ENCODE measurements around the gene DHCR7. TPM values are rescaled to one million over a fixed set of nuclear protein-coding genes. Genes with fewer than 3 reads are reported as not detected.

Gene DHCR7
- total and polyA plus RNA-seq, 2 donors (not counting 1 experiment from before 2014, with no cell fraction given), result 6.9 to 15.3 TPM

DNA sequence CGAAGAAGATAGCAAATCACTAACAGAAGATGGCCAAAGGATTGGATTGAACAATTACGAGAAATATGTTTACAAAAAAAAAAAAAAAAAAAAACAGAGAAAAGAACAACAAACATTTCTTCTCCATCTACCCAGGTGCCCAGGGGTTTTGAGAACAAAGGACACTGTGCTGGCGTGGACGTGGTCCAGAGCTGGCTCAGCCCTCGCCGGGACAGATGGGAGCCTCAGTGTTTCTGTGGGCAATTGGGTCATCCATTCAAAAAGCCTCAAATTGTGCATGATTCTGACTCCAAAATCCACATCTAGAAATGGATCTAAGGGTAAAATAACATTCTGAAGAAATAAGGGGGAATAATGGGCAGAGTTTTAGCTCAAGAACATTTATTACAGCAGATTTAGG lies 63.1 kb downstream of the DHCR7 start:
- Histone ChIP-seq H3K4me1 (ENCODE audit: control insufficient read depth in 2 of 2, insufficient read depth in 2 of 2, low read length in 2 of 2) (peaks cover 59 to 66% of the 10 kb centered on the region in 2 donors), H3K4me2 (replicated peaks; ENCODE audit: low read depth, low read length, poor library complexity, severe bottlenecking) (no peak overlapping the region), H3K9me3 (ENCODE audit: control extremely low read depth in 1 of 3, control insufficient read depth in 2 of 3, insufficient read depth in 1 of 3, low read length in 2 of 3) (peaks cover 0 to 24% (median 6%) of the 10 kb centered on the region in 3 donors), H2AFZ (ENCODE audit: insufficient read depth, low read depth, low read length, poor library complexity, severe bottlenecking) (no peak overlapping the region), H4K20me1 (ENCODE audit: control insufficient read depth, insufficient read depth, low read length, poor library complexity, severe bottlenecking) (no peaks in the 10 kb centered on the region), H3K9ac (ENCODE audit: low read length) (no peak overlapping the region), H3K27ac (ENCODE audit: low read length in 2 of 2) (no peak overlapping the region), H3K36me3 (replicated peaks in 1 of 2; ENCODE audit: control extremely low read depth in 1 of 2, control insufficient read depth in 1 of 2, extremely low read depth in 1 of 2, insufficient read depth in 2 of 2, low read length in 1 of 2) (no peaks in the 10 kb centered on the region), H3K79me2 (ENCODE audit: control insufficient read depth, insufficient read depth, low read length) (no peaks in the 10 kb centered on the region), H3K4me3 (ENCODE audit: control extremely low read depth in 1 of 5, extremely low read depth in 1 of 5, insufficient read depth in 1 of 5, low read depth in 2 of 5, low read length in 4 of 5) (no peak overlapping the region), H3K27me3 (replicated peaks in 1 of 4; ENCODE audit: control extremely low read depth in 1 of 4, control insufficient read depth in 3 of 4, insufficient read depth in 4 of 4, low read length in 3 of 4) (no peaks in the 10 kb centered on the region)
- H3K27ac Mint-ChIP-seq, result no peak overlapping the region
- intact Hi-C loops (cut with micrococcal nuclease), result no loop called here
- TF ChIP-seq EZH2 (IDR thresholded peaks at IDR 0.05; ENCODE audit: borderline replicate concordance, insufficient read depth, low read depth, low read length, poor library complexity, severe bottlenecking), result no peak
- H3K27me3 Mint-ChIP-seq, result peaks cover 6% of the 10 kb centered on the region
- POLR2A ChIA-PET, result no interaction called here
- no peak overlapping the region for H3K4me3 Mint-ChIP-seq
- WGBS (ENCODE audit: insufficient coverage), result 90% methylated on average over 2 of the region's 6 CpGs
- peaks cover 60% of the 10 kb centered on the region for H3K4me1 Mint-ChIP-seq
- no peak for DNase-seq
- peaks cover 2% of the 10 kb centered on the region for H3K9me3 Mint-ChIP-seq (ENCODE audit: insufficient read depth)
- CTCF ChIA-PET, result interaction anchor here (1.8 kb wide), 1 partner anchor 11 kb away, joined by 5 read pairs; no protein-coding TSS in a partner anchor
- ATAC-seq (ENCODE audit: low read depth), result no peak

DNA sequence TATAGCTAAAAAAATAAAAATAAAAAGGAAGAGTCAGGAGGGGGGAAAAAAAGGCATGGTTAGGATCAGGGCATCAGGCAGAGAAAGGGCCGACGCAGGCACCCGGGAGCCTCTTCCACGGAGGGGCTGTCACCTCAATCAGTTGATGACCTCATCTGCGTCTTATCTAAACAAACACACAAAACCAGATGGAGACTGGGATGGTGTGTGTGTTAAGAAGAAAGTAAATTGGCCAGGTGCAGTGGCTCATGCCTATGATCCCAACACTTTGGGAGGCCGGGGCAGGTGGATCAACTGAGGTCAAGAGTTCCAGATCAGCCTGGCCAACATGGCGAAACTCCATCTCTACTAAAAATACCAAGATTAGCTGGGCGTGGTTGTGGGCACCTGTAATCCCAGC lies 63.6 kb downstream of the DHCR7 start:
- no peak overlapping the region for H3K4me3 Mint-ChIP-seq
- no peak overlapping the region for H3K27ac ChIP-seq (ENCODE audit: low read length in 2 of 2)
- no peak overlapping the region for H3K4me3 ChIP-seq (ENCODE audit: control extremely low read depth in 1 of 5, extremely low read depth in 1 of 5, insufficient read depth in 1 of 5, low read depth in 2 of 5, low read length in 4 of 5)
- peaks cover 64% of the 10 kb centered on the region for H3K4me1 Mint-ChIP-seq
- no peak overlapping the region for H3K9ac ChIP-seq (ENCODE audit: low read length)
- H2AFZ ChIP-seq (ENCODE audit: insufficient read depth, low read depth, low read length, poor library complexity, severe bottlenecking), result no peak overlapping the region
- TF ChIP-seq, protein P1, sequence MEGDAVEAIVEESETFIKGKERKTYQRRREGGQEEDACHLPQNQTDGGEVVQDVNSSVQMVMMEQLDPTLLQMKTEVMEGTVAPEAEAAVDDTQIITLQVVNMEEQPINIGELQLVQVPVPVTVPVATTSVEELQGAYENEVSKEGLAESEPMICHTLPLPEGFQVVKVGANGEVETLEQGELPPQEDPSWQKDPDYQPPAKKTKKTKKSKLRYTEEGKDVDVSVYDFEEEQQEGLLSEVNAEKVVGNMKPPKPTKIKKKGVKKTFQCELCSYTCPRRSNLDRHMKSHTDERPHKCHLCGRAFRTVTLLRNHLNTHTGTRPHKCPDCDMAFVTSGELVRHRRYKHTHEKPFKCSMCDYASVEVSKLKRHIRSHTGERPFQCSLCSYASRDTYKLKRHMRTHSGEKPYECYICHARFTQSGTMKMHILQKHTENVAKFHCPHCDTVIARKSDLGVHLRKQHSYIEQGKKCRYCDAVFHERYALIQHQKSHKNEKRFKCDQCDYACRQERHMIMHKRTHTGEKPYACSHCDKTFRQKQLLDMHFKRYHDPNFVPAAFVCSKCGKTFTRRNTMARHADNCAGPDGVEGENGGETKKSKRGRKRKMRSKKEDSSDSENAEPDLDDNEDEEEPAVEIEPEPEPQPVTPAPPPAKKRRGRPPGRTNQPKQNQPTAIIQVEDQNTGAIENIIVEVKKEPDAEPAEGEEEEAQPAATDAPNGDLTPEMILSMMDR (IDR thresholded peaks at IDR 0.05), result no peak
- TF ChIP-seq EZH2 (IDR thresholded peaks at IDR 0.05; ENCODE audit: borderline replicate concordance, insufficient read depth, low read depth, low read length, poor library complexity, severe bottlenecking), result no peak
- H3K79me2 ChIP-seq (ENCODE audit: control insufficient read depth, insufficient read depth, low read length), result no peaks in the 10 kb centered on the region
- H3K27ac Mint-ChIP-seq, result peak overlapping the region; percentile 26
- peaks cover 6% of the 10 kb centered on the region for H3K27me3 Mint-ChIP-seq
- H3K36me3 ChIP-seq (replicated peaks in 1 of 2; ENCODE audit: control extremely low read depth in 1 of 2, control insufficient read depth in 1 of 2, extremely low read depth in 1 of 2, insufficient read depth in 2 of 2, low read length in 1 of 2), result no peaks in the 10 kb centered on the region
- no peak overlapping the region for H3K4me2 ChIP-seq (replicated peaks; ENCODE audit: low read depth, low read length, poor library complexity, severe bottlenecking)
- DNase-seq (no peak), ATAC-seq (ENCODE audit: low read depth) (no peak)
- H3K4me1 ChIP-seq (ENCODE audit: control insufficient read depth in 2 of 2, insufficient read depth in 2 of 2, low read length in 2 of 2), result peaks cover 64 to 71% of the 10 kb centered on the region in 2 donors
- no peaks in the 10 kb centered on the region for H4K20me1 ChIP-seq (ENCODE audit: control insufficient read depth, insufficient read depth, low read length, poor library complexity, severe bottlenecking)
- CTCF ChIA-PET, result interaction anchor here (1.8 kb wide), 1 partner anchor 11 kb away, joined by 5 read pairs; no protein-coding TSS in a partner anchor
- peaks cover 2% of the 10 kb centered on the region for H3K9me3 Mint-ChIP-seq (ENCODE audit: insufficient read depth)
- POLR2A ChIA-PET, result interaction anchor here (0.5 kb wide), 1 partner anchor 821 kb away, joined by 5 read pairs; no protein-coding TSS in a partner anchor
- intact Hi-C loops (cut with micrococcal nuclease), result no loop called here
- H3K27me3 ChIP-seq (replicated peaks in 1 of 4; ENCODE audit: control extremely low read depth in 1 of 4, control insufficient read depth in 3 of 4, insufficient read depth in 4 of 4, low read length in 3 of 4), result no peaks in the 10 kb centered on the region
- H3K9me3 ChIP-seq (ENCODE audit: control extremely low read depth in 1 of 3, control insufficient read depth in 2 of 3, insufficient read depth in 1 of 3, low read length in 2 of 3), result peaks cover 0 to 24% (median 6%) of the 10 kb centered on the region in 3 donors
- 100% methylated on average over 1 of the region's 8 CpGs for WGBS (ENCODE audit: insufficient coverage)

Small RNAs within 50 kb of the gene (small RNA-seq; reads per million reads assigned to genes)
- not detected for gene MIR6754 (ENCODE audit: insufficient read length, low read depth, low replicate concordance)

Other genes starting within 250 kb of the DHCR7 start
- 0.07 and 0.19 TPM in 2 replicates for gene SHANK2, start 195.8 kb downstream of the DHCR7 start, total RNA-seq
- gene SHANK2, start 195.8 kb downstream of the DHCR7 start, polyA plus RNA-seq, result 0.28 TPM in 1 of 2 replicates, not detected in the other
- gene NADSYN1, start 4.8 kb upstream of the DHCR7 start, total RNA-seq, result 222 and 223 TPM in 2 replicates
- 146 and 153 TPM in 2 replicates for gene NADSYN1, start 4.8 kb upstream of the DHCR7 start, polyA plus RNA-seq
- gene KRTAP5-7, start 78.9 kb upstream of the DHCR7 start, total RNA-seq, result 0.59 and 0.70 TPM in 2 replicates
- gene KRTAP5-7, start 78.9 kb upstream of the DHCR7 start, polyA plus RNA-seq, result 0.10 and 0.17 TPM in 2 replicates
- 0.49 TPM in 1 of 2 replicates, not detected in the other for gene KRTAP5-8, start 89.6 kb upstream of the DHCR7 start, total RNA-seq
- gene KRTAP5-8, start 89.6 kb upstream of the DHCR7 start, polyA plus RNA-seq, result 0.10 and 0.26 TPM in 2 replicates
- gene KRTAP5-9, start 100.0 kb upstream of the DHCR7 start, total RNA-seq, result 0.34 TPM in 1 of 2 replicates, not detected in the other
- 0.69 and 0.95 TPM in 2 replicates for gene KRTAP5-9, start 100.0 kb upstream of the DHCR7 start, polyA plus RNA-seq
- gene KRTAP5-10, start 117.2 kb upstream of the DHCR7 start, total RNA-seq, result 0.27 TPM in 1 of 2 replicates, not detected in the other
- gene KRTAP5-10, start 117.2 kb upstream of the DHCR7 start, polyA plus RNA-seq, result 0.19 TPM in 1 of 2 replicates, not detected in the other
- not detected in 2 replicates for gene KRTAP5-11, start 134.5 kb upstream of the DHCR7 start, total RNA-seq
- not detected in 2 replicates for gene KRTAP5-11, start 134.5 kb upstream of the DHCR7 start, polyA plus RNA-seq